AG04450 (cell line): Measurements from ENCODE around the gene TPX2. TPM values are rescaled to one million over a fixed set of nuclear protein-coding genes. Genes with fewer than 3 reads are reported as not detected.

Source experiments
- CTCF ChIA-PET: fragments of 300-600, 350-600 bp; formaldehyde crosslinking; extraction: SDS; loops from one replicate; lab custom pipeline; 2022; ENCODE audit warnings: antibody characterized with exemption, inconsistent platforms; lab: Charles Lee
- POLR2A ChIA-PET: fragments of 350-600 bp; formaldehyde crosslinking; extraction: SDS; loops from one replicate; lab custom pipeline; 2021; ENCODE audit warnings: antibody characterized with exemption, inconsistent platforms; lab: Yijun Ruan, JAX
- DNase-seq: peaks from one replicate; pipeline ENCODE4 v3.0.0-alpha.2; 2011; ENCODE audit warnings: low read depth, low spot score
- H3K27ac ChIP-seq: one replicate; pipeline ENCODE4 v1.5.1; 2012; ENCODE audit warnings: low read depth, low read length, control low read depth
- H3K27me3 ChIP-seq: one replicate; pipeline ENCODE4 v1.6.0; 2012; ENCODE audit warnings: low read length; ENCODE audit not compliant: control insufficient read depth, insufficient read depth
- H3K4me3 ChIP-seq: 2 replicates; pipeline ENCODE4 v1.5.1; 2011; ENCODE audit warnings: mild to moderate bottlenecking, low read depth, low read length, control low read depth
- H3K9me3 ChIP-seq: 2 replicates; pipeline ENCODE4 v1.5.1; 2012; ENCODE audit warnings: low read length; ENCODE audit not compliant: control insufficient read depth, insufficient read depth
- polyA minus RNA-seq: library from RNA; depleted of rRNA, polyadenylated mRNA; stranded (reverse); fragments of >200 nt; gene quantifications from 2 replicates; pipeline ENCODE4 v1.2.3, GENCODE V29; 2011; rRNA and poly(A)+ RNA removed
- polyA plus RNA-seq: library from polyadenylated mRNA; depleted of rRNA; stranded (reverse); fragments of >200 nt; gene quantifications from 2 replicates; pipeline ENCODE4 v1.2.3, GENCODE V29; 2011; rRNA removed
- TF ChIP-seq, protein P1 (sequence below): IDR thresholded peaks from 2 replicates; pipeline ENCODE4 v1.5.1; 2011; ENCODE audit warnings: low read depth, low read length, control low read depth, inconsistent platforms

The TPX2 gene, protein sequence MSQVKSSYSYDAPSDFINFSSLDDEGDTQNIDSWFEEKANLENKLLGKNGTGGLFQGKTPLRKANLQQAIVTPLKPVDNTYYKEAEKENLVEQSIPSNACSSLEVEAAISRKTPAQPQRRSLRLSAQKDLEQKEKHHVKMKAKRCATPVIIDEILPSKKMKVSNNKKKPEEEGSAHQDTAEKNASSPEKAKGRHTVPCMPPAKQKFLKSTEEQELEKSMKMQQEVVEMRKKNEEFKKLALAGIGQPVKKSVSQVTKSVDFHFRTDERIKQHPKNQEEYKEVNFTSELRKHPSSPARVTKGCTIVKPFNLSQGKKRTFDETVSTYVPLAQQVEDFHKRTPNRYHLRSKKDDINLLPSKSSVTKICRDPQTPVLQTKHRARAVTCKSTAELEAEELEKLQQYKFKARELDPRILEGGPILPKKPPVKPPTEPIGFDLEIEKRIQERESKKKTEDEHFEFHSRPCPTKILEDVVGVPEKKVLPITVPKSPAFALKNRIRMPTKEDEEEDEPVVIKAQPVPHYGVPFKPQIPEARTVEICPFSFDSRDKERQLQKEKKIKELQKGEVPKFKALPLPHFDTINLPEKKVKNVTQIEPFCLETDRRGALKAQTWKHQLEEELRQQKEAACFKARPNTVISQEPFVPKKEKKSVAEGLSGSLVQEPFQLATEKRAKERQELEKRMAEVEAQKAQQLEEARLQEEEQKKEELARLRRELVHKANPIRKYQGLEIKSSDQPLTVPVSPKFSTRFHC
- 19.8 and 24.4 TPM in 2 replicates for polyA plus RNA-seq
- 11.8 and 17.8 TPM in 2 replicates for polyA minus RNA-seq

- TF ChIP-seq, protein P1, sequence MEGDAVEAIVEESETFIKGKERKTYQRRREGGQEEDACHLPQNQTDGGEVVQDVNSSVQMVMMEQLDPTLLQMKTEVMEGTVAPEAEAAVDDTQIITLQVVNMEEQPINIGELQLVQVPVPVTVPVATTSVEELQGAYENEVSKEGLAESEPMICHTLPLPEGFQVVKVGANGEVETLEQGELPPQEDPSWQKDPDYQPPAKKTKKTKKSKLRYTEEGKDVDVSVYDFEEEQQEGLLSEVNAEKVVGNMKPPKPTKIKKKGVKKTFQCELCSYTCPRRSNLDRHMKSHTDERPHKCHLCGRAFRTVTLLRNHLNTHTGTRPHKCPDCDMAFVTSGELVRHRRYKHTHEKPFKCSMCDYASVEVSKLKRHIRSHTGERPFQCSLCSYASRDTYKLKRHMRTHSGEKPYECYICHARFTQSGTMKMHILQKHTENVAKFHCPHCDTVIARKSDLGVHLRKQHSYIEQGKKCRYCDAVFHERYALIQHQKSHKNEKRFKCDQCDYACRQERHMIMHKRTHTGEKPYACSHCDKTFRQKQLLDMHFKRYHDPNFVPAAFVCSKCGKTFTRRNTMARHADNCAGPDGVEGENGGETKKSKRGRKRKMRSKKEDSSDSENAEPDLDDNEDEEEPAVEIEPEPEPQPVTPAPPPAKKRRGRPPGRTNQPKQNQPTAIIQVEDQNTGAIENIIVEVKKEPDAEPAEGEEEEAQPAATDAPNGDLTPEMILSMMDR, result no peak; the same call in 1 of the 2 replicates
- ChIA-PET POLR2A (interaction anchor here (0.6 to 1.3 kb wide), 5 partner anchors 9 to 81 kb away, joined by 3 to 6 read pairs (median 5); partner anchors contain the start of gene BCL2L1), CTCF (interaction anchor here (1.2 to 4.2 kb wide), 3 partner anchors 12 to 77 kb away, joined by 3 to 41 read pairs (median 18); no protein-coding TSS in a partner anchor)
- Histone ChIP-seq H3K4me3 (peak within 1 kb of the TSS; percentile 97), H3K9me3 (no peaks in the 10 kb centered on the region; the same call in 1 of the 2 replicates), H3K27ac (peak within 1 kb of the TSS; percentile 68), H3K27me3 (no peaks in the 10 kb centered on the region)
- DNase-seq, result peak; percentile 86
Observed at GRCh38 chr20:31738729-31739549, at the start of gene TPX2. TSS of gene TPX2 (plus strand) at chr20:31739290. CDS start at chr20:31757477, 18,187 bp downstream.

GRCh38 chr20:31690124-31690666 is 48.9 kb upstream of the TPX2 start:
- no peak overlapping the region for H3K27ac ChIP-seq
- TF ChIP-seq, protein P1, result no peak
- H3K27me3 ChIP-seq, result no peaks in the 10 kb centered on the region
- DNase-seq, result no peak
- H3K9me3 ChIP-seq, result no peaks in the 10 kb centered on the region
- CTCF ChIA-PET, result interaction anchor here (3.0 kb wide), 1 partner anchor 33 kb away, joined by 14 read pairs; the partner anchor contains the start of gene BCL2L1
- no peak overlapping the region for H3K4me3 ChIP-seq
- POLR2A ChIA-PET, result no interaction called here

- Histone ChIP-seq H3K27me3 (no peaks in the 10 kb centered on the region), H3K27ac (no peak overlapping the region), H3K9me3 (no peaks in the 10 kb centered on the region), H3K4me3 (no peak overlapping the region)
- POLR2A ChIA-PET, result no interaction called here
- CTCF ChIA-PET, result interaction anchor here (1.2 to 3.0 kb wide), 4 partner anchors 30 to 129 kb away, joined by 3 to 14 read pairs (median 10); partner anchors contain the start of gene BCL2L1
- TF ChIP-seq, protein P1, result no peak
- DNase-seq, result no peak
Observed at GRCh38 chr20:31691646-31692275, 47.3 kb upstream of the TPX2 start.

- CTCF ChIA-PET, result interaction anchor here (0.8 to 1.7 kb wide), 3 partner anchors 9 to 32 kb away, joined by 3 to 9 read pairs (median 5); no protein-coding TSS in a partner anchor
- H3K9me3 ChIP-seq, result no peaks in the 10 kb centered on the region
- H3K27ac ChIP-seq, result no peak overlapping the region
- no peak for DNase-seq
- H3K4me3 ChIP-seq, result no peak overlapping the region
- H3K27me3 ChIP-seq, result no peaks in the 10 kb centered on the region
- POLR2A ChIA-PET, result no interaction called here
- TF ChIP-seq, protein P1, result no peak
Observed at GRCh38 chr20:31693402-31693801, 45.7 kb upstream of the TPX2 start.
